RKO (cell line): ENCODE results near the gene PPP1R17.

Experiments used
- DNase-seq: peaks from one replicate; pipeline ENCODE4 v3.0.0-alpha.2; 2016; ENCODE audit warnings: low spot score

Gene PPP1R17

GRCh38 chr7:31687024-31687748, at the start of gene PPP1R17:
Gene PPP1R17 (plus strand): TSS chr7:31687215. CDS start chr7:31692442, 5,227 bp downstream.
- DNase-seq, result no peak

GRCh38 chr7:31640381-31640780, 46.6 kb upstream of the PPP1R17 start:
- no peak for DNase-seq

GRCh38 chr7:31642681-31643115, 44.3 kb upstream of the PPP1R17 start:
- no peak for DNase-seq

GRCh38 chr7:31646942-31647341, 40.1 kb upstream of the PPP1R17 start:
- DNase-seq, result no peak

GRCh38 chr7:31647511-31647910, 39.5 kb upstream of the PPP1R17 start:
- DNase-seq, result no peak

GRCh38 chr7:31648288-31648687, 38.7 kb upstream of the PPP1R17 start:
- no peak for DNase-seq

GRCh38 chr7:31648880-31649279, 38.1 kb upstream of the PPP1R17 start:
- DNase-seq, result no peak

- DNase-seq, result no peak
These were observed 35.6 kb upstream of the PPP1R17 start for GRCh38 chr7:31651234-31652062.

- DNase-seq, result no peak
These were observed 35.0 kb upstream of the PPP1R17 start for GRCh38 chr7:31652063-31652326.

GRCh38 chr7:31663072-31663471, 23.9 kb upstream of the PPP1R17 start:
- peak; percentile 1 for DNase-seq

GRCh38 chr7:31664890-31665289, 22.1 kb upstream of the PPP1R17 start:
- no peak for DNase-seq

GRCh38 chr7:31665546-31665945, 21.5 kb upstream of the PPP1R17 start:
- DNase-seq, result no peak

- no peak for DNase-seq
These were observed 17.6 kb upstream of the PPP1R17 start for GRCh38 chr7:31669461-31669860.

- DNase-seq, result no peak
These were observed 7.3 kb upstream of the PPP1R17 start for GRCh38 chr7:31679574-31680305.

- no peak for DNase-seq
These were observed 3.4 kb upstream of the PPP1R17 start for GRCh38 chr7:31683445-31684225.

GRCh38 chr7:31688372-31688771, 1.4 kb downstream of the PPP1R17 start:
- DNase-seq, result no peak

- no peak for DNase-seq
These were observed 2.0 kb downstream of the PPP1R17 start for GRCh38 chr7:31688996-31689395.

GRCh38 chr7:31690935-31691334, 3.9 kb downstream of the PPP1R17 start:
- no peak for DNase-seq

- DNase-seq, result no peak
These were observed 5.4 kb downstream of the PPP1R17 start for GRCh38 chr7:31692451-31692850.

GRCh38 chr7:31692871-31693270, 5.9 kb downstream of the PPP1R17 start:
- no peak for DNase-seq

GRCh38 chr7:31695859-31696614, 9.0 kb downstream of the PPP1R17 start:
- no peak for DNase-seq
